ENCODE measurements around the gene PDGFD. TPM values are rescaled to one million over a fixed set of nuclear protein-coding genes. Genes with fewer than 3 reads are reported as not detected.

Gene PDGFD
- total RNA-seq, 1 donor from 2014 or later: 3.4 TPM

GRCh38 chr11:104009744-104010143 lies 154.2 kb downstream of the PDGFD start:
- no peak for DNase-seq (ENCODE audit: low read depth)
- no peak for TF ChIP-seq CTCF (IDR thresholded peaks at IDR 0.05; ENCODE audit: insufficient read depth, low read length, poor library complexity, severe bottlenecking)
- no peak overlapping the region for H3K4me3 ChIP-seq (ENCODE audit: low read depth, low read length)
- no peaks in the 10 kb centered on the region for H3K27me3 ChIP-seq (ENCODE audit: control insufficient read depth, insufficient read depth, low read length)
- no peaks in the 10 kb centered on the region for H3K36me3 ChIP-seq (ENCODE audit: control insufficient read depth, insufficient read depth, low read length)

- H3K27me3 ChIP-seq (ENCODE audit: control insufficient read depth, insufficient read depth, low read length): no peaks in the 10 kb centered on the region
- H3K36me3 ChIP-seq (ENCODE audit: control insufficient read depth, insufficient read depth, low read length): no peaks in the 10 kb centered on the region
- no peak overlapping the region for H3K4me3 ChIP-seq (ENCODE audit: low read depth, low read length)
- no peak for TF ChIP-seq CTCF (IDR thresholded peaks at IDR 0.05; ENCODE audit: insufficient read depth, low read length, poor library complexity, severe bottlenecking)
- DNase-seq (ENCODE audit: low read depth): no peak
These were observed 158.6 kb downstream of the PDGFD start for GRCh38 chr11:104005234-104005855.

GRCh38 chr11:104003491-104003890 lies 160.5 kb downstream of the PDGFD start:
- DNase-seq (ENCODE audit: low read depth): no peak
- no peak overlapping the region for H3K4me3 ChIP-seq (ENCODE audit: low read depth, low read length)
- TF ChIP-seq CTCF (IDR thresholded peaks at IDR 0.05; ENCODE audit: insufficient read depth, low read length, poor library complexity, severe bottlenecking): no peak
- H3K27me3 ChIP-seq (ENCODE audit: control insufficient read depth, insufficient read depth, low read length): no peaks in the 10 kb centered on the region
- no peaks in the 10 kb centered on the region for H3K36me3 ChIP-seq (ENCODE audit: control insufficient read depth, insufficient read depth, low read length)

GRCh38 chr11:104001561-104002056 lies 162.3 kb downstream of the PDGFD start:
- no peak for DNase-seq (ENCODE audit: low read depth)
- TF ChIP-seq CTCF (IDR thresholded peaks at IDR 0.05; ENCODE audit: insufficient read depth, low read length, poor library complexity, severe bottlenecking): no peak
- no peaks in the 10 kb centered on the region for H3K36me3 ChIP-seq (ENCODE audit: control insufficient read depth, insufficient read depth, low read length)
- no peak overlapping the region for H3K4me3 ChIP-seq (ENCODE audit: low read depth, low read length)
- no peaks in the 10 kb centered on the region for H3K27me3 ChIP-seq (ENCODE audit: control insufficient read depth, insufficient read depth, low read length)

DNA sequence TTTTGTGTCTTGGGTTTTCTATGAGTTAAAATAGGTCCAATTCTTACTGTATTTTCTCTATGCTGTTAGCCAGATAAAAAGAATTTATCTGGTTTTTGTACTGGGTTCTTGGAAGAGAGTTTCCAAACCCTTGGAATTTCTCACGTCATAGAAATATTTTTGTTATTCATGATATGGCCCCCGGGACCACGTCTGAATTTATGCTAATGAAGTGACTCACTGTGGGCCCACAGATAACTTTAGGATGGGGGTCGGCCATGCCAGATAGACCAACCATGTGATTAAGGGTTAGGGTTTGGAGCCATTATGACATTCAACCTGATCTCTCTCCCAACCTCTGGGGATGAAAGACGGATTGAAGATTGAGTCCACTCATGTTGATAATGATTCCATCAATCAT lies 163.1 kb downstream of the PDGFD start:
- H3K36me3 ChIP-seq (ENCODE audit: control insufficient read depth, insufficient read depth, low read length): no peaks in the 10 kb centered on the region
- no peak for TF ChIP-seq CTCF (IDR thresholded peaks at IDR 0.05; ENCODE audit: insufficient read depth, low read length, poor library complexity, severe bottlenecking)
- H3K4me3 ChIP-seq (ENCODE audit: low read depth, low read length): no peak overlapping the region
- no peaks in the 10 kb centered on the region for H3K27me3 ChIP-seq (ENCODE audit: control insufficient read depth, insufficient read depth, low read length)
- DNase-seq (ENCODE audit: low read depth): no peak

Measured in kidney epithelial cell (primary cell).